HUES6 (cell line): Measurements from ENCODE around the gene ERMP1.
"Not testable (repeated sequence)": the region's sequence is repeated elsewhere in the genome, so short reads cannot be mapped to it uniquely, and the experiment has no call there.

Source experiments
- H3K27ac ChIP-seq: 2 replicates; pipeline ENCODE4 v1.7.0; 2013; ENCODE audit warnings: low read depth, mild to moderate bottlenecking, low read length, inconsistent platforms
- H3K27me3 ChIP-seq: 2 replicates; pipeline ENCODE4 v1.6.1; 2013; ENCODE audit warnings: low read length; ENCODE audit not compliant: control insufficient read depth, insufficient read depth
- H3K36me3 ChIP-seq: 2 replicates; pipeline ENCODE4 v1.6.1; 2013; ENCODE audit warnings: low read length; ENCODE audit not compliant: control insufficient read depth, insufficient read depth
- H3K4me1 ChIP-seq: 2 replicates; pipeline ENCODE4 v1.6.1; 2013; ENCODE audit warnings: low read length; ENCODE audit not compliant: control insufficient read depth, insufficient read depth
- H3K4me3 ChIP-seq: 2 replicates; pipeline ENCODE4 v1.5.1; 2013; ENCODE audit warnings: low read depth, low read length
- H3K9ac ChIP-seq: one replicate; pipeline ENCODE4 v1.6.1; 2013; ENCODE audit warnings: mild to moderate bottlenecking, low read length
- H3K9me3 ChIP-seq: 2 replicates; pipeline ENCODE4 v1.6.1; 2013; ENCODE audit warnings: low read depth, low read length; ENCODE audit not compliant: control insufficient read depth, insufficient read depth

ERMP1 gene

GRCh38 chr9:5832538-5833529, at the start of gene ERMP1:
TSS of gene ERMP1 (minus strand) at chr9:5833117. CDS start at chr9:5833027, 90 bp downstream.
- H3K27ac ChIP-seq: no peak within 1 kb of the TSS
- peak within 1 kb of the TSS; percentile 79 for H3K4me3 ChIP-seq
- H3K4me1 ChIP-seq: peaks cover 12% of the 10 kb centered on the region
- peaks cover 2% of the 10 kb centered on the region; the same call in 1 of the 2 replicates for H3K36me3 ChIP-seq
- no peaks in the 10 kb centered on the region for H3K9me3 ChIP-seq
- H3K9ac ChIP-seq: peak within 1 kb of the TSS; percentile 84
- peaks cover 13% of the 10 kb centered on the region for H3K27me3 ChIP-seq

GRCh38 chr9:5882244-5883012, 49.5 kb upstream of the ERMP1 start:
- H3K4me1 ChIP-seq, H3K27ac ChIP-seq, H3K9ac ChIP-seq, H3K4me3 ChIP-seq, H3K9me3 ChIP-seq, H3K27me3 ChIP-seq, H3K36me3 ChIP-seq: not testable (repeated sequence)

GRCh38 chr9:5879419-5880181, 46.7 kb upstream of the ERMP1 start:
- Histone ChIP-seq H3K9me3 (peaks cover 9% of the 10 kb centered on the region; the same call in 1 of the 2 replicates), H3K27me3 (no peaks in the 10 kb centered on the region), H3K36me3 (no peaks in the 10 kb centered on the region), H3K27ac (no peak overlapping the region; the same call in 1 of the 2 replicates), H3K9ac (no peak overlapping the region), H3K4me1 (peaks cover 6% of the 10 kb centered on the region; the same call in 1 of the 2 replicates), H3K4me3 (no peak overlapping the region)

- peaks cover 9% of the 10 kb centered on the region; the same call in 1 of the 2 replicates for H3K9me3 ChIP-seq
- H3K27me3 ChIP-seq: no peaks in the 10 kb centered on the region
- H3K9ac ChIP-seq: no peak overlapping the region
- H3K4me3 ChIP-seq: no peak overlapping the region
- no peak overlapping the region for H3K27ac ChIP-seq
- H3K36me3 ChIP-seq: no peaks in the 10 kb centered on the region
- H3K4me1 ChIP-seq: peaks cover 13% of the 10 kb centered on the region
Measured at GRCh38 chr9:5876711-5877110, 43.8 kb upstream of the ERMP1 start.

- Histone ChIP-seq H3K36me3 (no peaks in the 10 kb centered on the region), H3K27ac (no peak overlapping the region), H3K27me3 (no peaks in the 10 kb centered on the region), H3K9ac (no peak overlapping the region), H3K4me3 (no peak overlapping the region), H3K9me3 (peaks cover 9% of the 10 kb centered on the region; the same call in 1 of the 2 replicates), H3K4me1 (peaks cover 13% of the 10 kb centered on the region)
Measured at GRCh38 chr9:5876026-5876425, 43.1 kb upstream of the ERMP1 start.

GRCh38 chr9:5874048-5874447, 41.1 kb upstream of the ERMP1 start:
- peaks cover 6% of the 10 kb centered on the region for H3K4me1 ChIP-seq
- H3K27ac ChIP-seq: no peak overlapping the region

GRCh38 chr9:5873439-5873838, 40.5 kb upstream of the ERMP1 start:
- no peak overlapping the region for H3K4me3 ChIP-seq
- H3K36me3 ChIP-seq: no peaks in the 10 kb centered on the region
- no peaks in the 10 kb centered on the region for H3K27me3 ChIP-seq
- peaks cover 9% of the 10 kb centered on the region; the same call in 1 of the 2 replicates for H3K9me3 ChIP-seq
- no peak overlapping the region for H3K27ac ChIP-seq
- H3K4me1 ChIP-seq: peaks cover 6% of the 10 kb centered on the region
- H3K9ac ChIP-seq: no peak overlapping the region

More at GRCh38 chr9:5874048-5874447, 41.1 kb upstream of the ERMP1 start:
- Histone ChIP-seq H3K27me3 (no peaks in the 10 kb centered on the region), H3K9ac (no peak overlapping the region), H3K36me3 (no peaks in the 10 kb centered on the region), H3K4me3 (no peak overlapping the region), H3K9me3 (peaks cover 9% of the 10 kb centered on the region; the same call in 1 of the 2 replicates)

- H3K4me1 ChIP-seq: peaks cover 10% of the 10 kb centered on the region
- no peaks in the 10 kb centered on the region for H3K36me3 ChIP-seq
- H3K27ac ChIP-seq: no peak overlapping the region
- no peak overlapping the region for H3K9ac ChIP-seq
- H3K4me3 ChIP-seq: no peak overlapping the region
- H3K9me3 ChIP-seq: peaks cover 9% of the 10 kb centered on the region; the same call in 1 of the 2 replicates
- no peaks in the 10 kb centered on the region for H3K27me3 ChIP-seq
Measured at GRCh38 chr9:5872511-5872910, 39.6 kb upstream of the ERMP1 start.

GRCh38 chr9:5871785-5872184, 38.9 kb upstream of the ERMP1 start:
- Histone ChIP-seq H3K27me3 (no peaks in the 10 kb centered on the region), H3K4me3 (no peak overlapping the region), H3K4me1 (peaks cover 10% of the 10 kb centered on the region), H3K9me3 (peaks cover 6% of the 10 kb centered on the region; the same call in 1 of the 2 replicates), H3K36me3 (no peaks in the 10 kb centered on the region), H3K27ac (no peak overlapping the region), H3K9ac (no peak overlapping the region)

GRCh38 chr9:5870691-5871090, 37.8 kb upstream of the ERMP1 start:
- Histone ChIP-seq H3K4me3 (no peak overlapping the region), H3K27me3 (no peaks in the 10 kb centered on the region), H3K9ac (no peak overlapping the region), H3K4me1 (peaks cover 10% of the 10 kb centered on the region), H3K36me3 (no peaks in the 10 kb centered on the region), H3K27ac (no peak overlapping the region), H3K9me3 (no peaks in the 10 kb centered on the region)
